Measurements from ENCODE around the gene TAS2R1.
"Not testable (repeated sequence)": the region's sequence is repeated elsewhere in the genome, so short reads cannot be mapped to it uniquely, and the experiment has no call there.

Gene TAS2R1

DNA sequence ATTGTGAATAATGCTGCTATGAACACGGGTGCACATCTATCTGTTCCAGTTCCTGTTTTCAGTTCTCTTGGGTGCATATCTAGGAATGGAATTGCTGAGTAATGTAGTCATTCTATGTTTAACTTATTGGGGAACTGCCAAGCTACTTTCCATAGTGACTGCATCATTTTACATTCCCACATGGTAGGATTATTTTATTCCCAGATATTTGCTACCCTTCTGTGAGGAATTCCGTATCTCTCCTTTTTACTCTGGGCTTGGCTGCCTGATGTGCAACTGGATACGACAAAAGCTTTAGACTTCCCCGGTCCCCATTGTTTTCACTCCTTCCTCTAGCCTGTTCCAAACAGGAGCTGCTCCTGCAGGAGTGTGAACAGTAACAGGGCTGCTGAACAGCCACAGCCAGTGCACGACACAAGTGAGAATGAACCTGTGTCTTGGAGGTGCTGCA is 7.2 kb downstream of the TAS2R1 start:
- DNase-seq = peak in 1 of 58 donors; percentile 29

DNA sequence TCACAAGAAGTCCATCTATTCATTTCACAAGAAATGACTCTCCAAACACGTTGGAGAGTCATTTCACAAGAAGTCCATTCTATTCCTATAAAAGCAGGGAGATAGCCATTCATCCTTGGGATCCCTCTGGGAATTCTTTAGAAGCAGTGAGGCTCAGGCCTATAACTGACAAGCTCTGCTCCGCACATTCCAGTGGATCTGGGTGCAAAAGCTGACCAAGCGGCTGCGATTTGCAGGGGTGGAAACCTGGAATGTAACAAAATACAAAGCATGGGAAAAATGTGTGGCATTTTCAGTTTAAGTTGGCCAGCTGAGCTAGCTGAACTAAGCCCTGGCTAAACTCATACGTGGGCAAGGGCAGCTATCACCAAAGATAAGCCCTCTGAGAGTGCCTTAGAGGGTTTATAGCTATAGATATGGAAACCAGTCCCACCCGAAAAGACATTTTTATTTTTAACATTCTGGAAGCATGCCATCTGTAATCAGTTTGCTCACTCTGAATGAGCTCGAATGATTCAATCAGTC is 8.7 kb downstream of the TAS2R1 start:
- no peak for DNase-seq

DNA sequence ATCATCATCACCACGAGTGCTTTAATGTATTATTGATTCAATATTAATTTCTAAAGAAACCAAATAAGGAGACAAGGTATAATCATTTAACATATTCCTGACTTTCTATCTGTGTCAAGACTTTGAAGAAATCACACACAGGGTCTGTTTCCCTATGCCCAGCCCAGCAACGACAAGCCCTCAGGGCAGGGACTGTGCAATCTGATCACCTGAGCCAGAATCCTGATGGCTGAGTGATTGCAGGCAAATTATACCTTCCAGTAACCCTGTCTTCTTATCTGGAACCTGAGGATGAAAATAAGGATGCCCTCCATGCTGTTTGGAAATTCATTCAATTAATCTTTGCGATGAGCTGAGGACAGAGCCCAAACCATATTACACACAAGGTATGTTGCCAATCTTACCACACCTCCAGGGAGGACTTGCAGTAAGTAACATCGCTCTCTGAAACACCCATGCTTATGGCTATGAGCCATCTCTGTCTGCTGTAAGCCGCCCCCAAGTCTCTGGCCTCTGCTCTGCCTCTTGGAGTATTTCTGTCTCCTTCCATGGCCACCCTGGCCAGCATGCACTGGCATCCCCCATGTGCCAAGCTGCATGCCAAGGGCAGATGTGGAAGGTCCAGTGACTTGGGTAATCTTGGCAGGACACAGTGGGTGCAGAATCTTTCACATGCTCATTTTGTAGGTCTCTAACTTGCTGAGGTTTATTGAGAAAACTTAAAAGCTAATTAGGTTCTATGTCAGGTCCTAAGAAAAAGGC is 10.6 kb downstream of the TAS2R1 start:
- DNase-seq = no peak

DNA sequence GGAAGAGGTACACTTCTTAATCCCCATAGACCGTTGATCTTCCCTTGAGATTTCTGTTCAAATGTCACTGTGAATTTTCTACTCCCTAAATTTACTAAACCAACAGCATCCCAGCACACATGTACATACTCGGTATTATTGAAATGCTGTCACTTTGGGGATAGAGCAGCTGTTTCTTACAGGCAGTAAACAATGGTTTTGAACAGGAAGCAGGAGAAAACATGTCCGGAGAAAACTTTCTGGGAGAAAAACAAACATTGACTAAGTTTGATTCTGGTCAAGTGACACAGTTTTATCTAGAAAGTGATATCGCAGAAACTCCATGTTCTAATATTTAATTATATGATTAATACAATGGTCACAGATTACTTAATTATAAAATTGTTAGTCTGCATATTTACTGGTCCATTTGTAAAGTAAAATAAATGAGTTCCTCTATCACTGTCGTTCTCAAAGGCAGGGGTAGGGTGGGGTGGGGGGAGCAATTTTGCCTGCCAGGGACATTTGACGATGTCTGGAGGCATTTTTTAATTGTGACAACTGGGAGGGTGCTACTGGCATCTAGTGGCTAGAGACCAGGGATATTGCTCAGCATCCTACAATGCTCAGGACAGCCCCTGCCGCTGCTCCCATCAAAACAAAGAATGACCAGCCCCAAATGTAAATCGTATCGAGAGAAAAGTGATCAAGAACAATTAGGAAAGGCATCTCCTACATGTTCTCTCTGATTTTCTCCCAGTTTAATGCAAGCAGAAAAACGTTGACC is 12.2 kb downstream of the TAS2R1 start:
- DNase-seq = no peak

DNA sequence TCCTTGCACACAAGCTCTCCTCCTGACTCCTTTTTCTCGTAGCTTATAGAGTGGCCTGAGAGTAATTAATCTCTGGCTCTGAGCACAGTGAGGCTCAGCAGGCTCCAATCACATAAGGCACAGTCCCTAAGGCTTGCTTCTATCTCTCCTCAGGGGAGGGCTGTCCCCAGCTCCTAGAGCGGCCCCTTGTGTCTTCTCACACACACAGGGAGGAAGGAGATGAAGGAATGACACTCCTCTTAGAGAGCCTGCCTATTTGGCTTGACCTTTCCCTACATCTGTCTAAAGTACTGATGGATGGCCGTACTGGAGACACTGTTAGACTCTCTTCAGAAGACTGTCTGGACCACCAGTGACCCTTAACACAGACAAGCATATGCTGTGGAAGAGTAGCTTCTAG is 12.9 kb downstream of the TAS2R1 start:
- DNase-seq = no peak

DNA sequence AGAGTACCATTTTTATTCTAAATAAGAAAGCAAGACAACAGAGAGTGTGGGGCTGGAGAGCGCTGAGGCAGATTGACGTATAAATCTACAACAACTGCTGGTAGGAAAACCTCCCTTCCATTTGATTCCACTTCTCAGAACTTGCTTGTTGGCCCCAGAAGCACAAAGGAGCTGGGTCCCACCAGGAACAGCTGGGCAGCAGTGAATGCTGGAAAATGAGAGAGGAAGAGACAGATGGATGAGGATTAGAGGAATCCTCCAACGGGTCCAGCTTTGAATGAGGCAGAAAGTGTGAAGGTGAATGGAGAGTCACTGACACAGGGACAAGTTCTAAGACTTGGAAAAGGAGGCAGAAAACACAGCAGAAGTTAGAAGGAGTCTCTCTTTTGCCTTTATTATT is 14.8 kb downstream of the TAS2R1 start:
- DNase-seq = no peak

DNA sequence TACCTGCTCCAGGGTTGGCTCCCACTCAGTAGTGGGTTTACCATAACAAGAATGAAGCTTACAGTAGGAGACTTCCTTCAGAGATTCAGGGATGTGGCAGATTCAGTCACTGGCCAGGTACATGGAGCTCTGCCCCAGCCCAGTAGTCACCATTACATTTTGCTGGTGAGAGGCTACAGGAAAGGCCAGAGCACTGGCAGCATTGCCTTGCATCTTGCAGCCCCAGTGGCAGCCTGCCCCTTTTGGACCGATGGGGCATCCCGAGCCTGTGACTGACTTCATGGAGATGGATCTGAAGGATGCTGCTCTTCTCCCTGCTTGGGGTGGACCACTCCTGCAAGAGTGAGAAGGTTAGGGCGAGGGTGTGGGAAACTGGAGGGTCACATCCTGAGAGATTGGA is 16.8 kb downstream of the TAS2R1 start:
- no peak for DNase-seq

DNA sequence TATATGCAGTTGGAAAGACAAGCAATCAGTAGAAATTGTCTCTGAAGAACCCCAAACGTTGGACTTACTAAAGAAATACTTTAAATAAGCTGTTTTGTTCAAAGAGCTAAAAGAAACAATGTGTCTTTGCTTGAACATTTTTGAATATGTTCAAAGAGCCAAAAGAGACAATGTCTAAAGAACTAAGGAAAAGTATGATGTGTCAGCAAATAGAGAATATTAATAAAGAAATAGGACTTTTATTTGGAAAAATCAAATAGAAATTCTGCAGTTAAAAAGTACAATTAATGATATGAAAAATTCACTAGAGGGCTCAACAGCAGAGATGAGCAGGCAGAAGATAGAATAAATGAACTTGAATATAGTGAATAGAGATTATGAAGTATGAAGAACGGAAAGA is 19.2 kb downstream of the TAS2R1 start:
- no peak for DNase-seq

DNA sequence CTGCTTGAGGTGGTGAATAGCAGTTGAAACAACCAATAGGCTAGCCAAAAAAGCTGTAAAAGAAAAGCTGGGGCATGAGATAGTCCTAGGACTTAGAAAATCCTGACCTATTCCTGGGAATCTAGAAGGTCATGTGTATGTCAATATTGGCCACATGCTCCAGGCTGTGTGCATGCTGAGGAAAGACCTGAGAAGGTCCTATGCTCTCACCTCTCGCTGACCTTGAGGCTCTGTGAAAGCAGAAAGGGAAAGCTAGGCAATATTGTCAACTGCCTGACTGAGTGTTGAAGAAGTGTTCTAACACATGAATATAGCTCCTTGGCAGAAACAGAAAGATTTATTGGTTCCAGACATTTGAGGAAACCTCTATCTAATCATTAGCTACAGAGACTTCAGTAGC is 19.8 kb downstream of the TAS2R1 start:
- DNase-seq = no peak

DNA sequence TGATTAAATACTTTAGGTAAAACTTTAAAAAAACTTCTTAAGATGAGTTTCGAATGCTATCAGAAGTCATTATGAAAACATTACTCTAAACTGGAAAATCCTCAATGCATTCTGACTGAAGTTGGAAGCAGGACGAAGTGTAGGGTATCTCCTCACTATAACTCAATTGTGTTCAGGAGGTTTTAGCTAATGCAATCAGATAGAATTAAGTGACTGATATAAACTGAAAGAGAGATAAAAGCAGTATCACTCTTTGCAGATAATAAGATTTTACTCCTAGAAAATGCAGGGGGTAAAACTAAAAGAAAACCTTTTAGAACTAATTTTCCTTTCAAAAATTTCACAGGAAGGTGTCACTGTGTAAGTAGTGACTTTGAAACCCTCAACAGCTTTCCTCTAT is 22.1 kb downstream of the TAS2R1 start:
- no peak for DNase-seq

DNA sequence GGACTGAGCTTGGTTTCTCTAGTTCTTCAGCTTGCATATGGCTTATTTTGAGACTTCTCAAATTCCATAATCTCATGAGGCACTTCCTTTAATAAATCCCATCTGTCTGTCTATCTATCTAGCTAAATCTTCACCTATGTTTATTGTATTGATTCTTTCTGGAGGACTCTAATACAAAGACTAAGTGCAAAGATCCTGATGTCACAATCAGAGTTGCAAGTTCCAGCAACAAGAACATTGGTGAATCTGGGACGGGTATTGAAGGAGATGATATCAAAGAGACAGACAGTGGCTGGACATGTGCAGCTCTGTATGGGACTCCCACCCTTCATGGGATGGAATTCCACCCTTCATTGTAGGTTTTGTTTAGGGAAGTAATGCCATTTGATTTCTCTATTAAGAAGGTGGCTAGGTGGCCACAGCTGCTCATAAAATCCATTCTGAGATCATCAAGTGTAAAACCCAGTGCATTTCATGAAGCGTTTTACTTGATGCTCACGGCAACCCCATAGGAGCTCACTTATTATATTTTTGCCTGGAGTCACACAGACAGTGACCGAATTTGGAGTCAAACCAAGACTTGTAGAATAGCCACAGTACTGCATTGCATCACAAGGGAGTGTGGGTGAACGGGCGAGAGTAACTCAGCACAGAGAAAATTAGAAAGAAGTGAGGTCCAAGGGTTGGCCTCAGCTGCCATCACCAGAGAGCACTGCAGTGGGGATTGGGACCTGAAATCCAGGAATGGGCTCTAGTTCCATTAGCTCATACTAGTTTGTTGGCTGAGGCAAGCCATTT is 24.9 kb downstream of the TAS2R1 start:
- no peak for DNase-seq

DNA sequence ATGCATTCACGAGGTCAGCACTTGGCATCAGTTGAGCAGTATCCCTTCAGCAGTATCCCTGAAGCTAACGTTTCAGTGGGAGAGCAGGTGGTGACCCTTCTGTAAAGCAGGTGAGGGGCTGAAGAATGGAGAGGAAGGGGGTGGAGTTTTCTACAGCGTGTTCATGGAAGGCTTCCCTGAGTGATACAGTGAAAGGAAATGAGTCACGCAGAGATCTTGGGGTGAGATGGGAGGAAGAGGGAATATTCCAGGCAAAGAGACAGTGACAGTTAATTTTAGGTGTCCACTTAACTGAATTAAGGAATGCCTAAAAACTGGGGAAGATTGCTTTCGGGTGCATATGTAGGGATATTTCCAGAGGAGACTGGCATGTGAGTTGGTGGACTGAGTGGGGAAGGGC is 25.7 kb downstream of the TAS2R1 start:
- no peak for DNase-seq

DNA sequence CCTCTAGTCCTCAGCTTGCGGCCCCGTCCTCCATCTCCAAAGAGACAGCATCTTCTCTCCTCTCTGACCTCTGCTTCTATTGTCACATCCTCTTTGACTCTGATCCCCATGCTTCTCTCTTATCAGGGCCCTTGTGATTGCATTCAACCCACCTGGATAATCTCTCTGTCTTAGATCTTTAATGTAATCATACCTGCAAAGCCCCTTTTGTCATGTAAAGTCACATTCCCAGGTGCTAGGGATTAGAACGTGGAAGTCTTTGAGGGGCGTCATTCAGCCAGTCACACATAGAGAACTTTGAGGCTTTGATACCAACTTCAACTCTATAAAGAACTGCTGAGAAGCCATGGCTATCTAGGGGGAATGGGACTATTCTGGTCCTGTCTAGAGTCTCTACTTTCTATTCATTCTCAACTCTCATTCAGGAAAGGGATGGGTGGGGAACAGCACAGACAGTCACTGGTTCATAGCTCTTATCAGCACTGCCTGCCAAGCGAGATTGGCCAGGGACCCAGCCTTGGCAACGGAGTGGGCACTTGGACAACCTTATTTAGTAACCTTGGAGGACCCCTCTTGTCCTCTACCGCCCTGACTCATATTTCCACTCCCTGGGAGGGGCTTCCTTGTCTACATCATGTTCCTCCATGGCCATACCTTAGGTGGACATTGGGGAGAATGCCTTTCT is 29.0 kb downstream of the TAS2R1 start:
- DNase-seq = no peak

DNA sequence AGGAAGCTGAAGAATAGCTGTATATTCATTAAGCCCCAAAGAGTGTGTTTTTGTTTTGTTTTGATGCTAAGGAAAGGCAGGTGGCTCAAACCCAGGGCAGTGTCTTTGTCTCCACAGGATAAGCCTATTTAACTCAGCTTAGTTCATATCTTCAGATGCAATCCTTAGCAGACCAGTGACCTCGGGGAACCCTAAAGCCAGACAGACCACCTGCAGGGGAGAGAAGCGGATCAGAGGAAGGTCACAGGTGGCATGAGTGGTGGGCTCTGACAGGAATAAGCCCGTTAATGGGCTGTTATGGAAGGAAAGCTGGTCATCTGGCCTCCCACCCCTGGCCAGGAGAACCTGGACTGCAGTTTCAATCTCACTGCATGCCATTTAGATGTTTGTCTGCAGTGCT is 30.8 kb downstream of the TAS2R1 start:
- no peak for DNase-seq

DNA sequence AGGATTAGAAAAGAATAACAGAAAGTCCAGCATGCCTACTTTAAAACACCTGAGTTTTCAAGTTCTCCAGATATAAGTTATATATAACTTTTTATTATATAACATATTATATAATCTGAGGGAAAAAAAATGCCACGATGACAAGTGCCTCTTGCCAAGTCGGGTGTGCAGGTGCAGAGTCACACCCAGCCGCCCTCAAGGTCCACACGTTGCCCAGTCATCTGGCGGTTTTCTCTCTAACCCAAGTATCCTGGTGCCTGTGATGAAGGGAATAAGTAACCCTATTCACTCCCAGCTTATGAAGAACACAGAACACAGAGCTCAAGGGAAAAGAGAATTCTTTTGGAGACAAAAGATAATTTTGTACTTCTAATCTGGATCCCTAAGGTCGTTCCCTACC is 31.8 kb downstream of the TAS2R1 start:
- DNase-seq = not testable (repeated sequence)

DNA sequence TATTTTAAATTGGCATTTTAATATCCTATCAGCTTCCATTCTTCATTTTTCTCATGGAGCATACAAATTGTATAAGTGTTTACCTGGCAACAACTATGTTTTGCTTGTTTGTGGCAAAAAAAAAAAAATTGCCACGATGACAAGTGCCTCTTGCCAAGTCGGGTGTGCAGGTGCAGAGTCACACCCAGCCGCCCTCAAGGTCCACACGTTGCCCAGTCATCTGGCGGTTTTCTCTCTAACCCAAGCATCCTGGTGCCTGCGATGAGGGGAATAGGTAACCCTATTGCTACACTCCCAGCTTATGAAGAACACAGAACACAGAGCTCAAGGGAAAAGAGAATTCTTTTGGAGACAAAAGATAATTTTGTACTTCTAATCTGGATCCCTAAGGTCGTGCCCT is 32.8 kb downstream of the TAS2R1 start:
- not testable (repeated sequence) for DNase-seq

DNA sequence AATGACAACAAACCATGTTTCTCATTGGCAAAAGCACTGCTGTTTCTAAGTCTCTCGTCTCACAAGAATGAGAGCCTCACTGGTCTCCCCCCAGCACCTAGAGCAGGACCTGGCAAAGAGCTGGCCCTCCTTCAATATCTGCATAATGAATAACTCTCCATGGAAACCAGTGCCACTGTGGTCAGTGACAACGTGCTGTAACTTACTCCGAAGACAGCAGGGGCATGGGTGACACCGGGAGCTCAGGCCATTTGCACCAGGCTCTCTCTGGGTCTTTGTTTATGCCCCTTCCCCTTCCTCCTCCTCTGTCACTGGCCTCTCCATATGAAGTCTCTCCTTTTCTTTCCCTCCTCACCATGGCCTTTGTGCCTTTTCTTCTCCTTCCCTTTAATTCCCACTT is 33.3 kb downstream of the TAS2R1 start:
- DNase-seq = no peak

DNA sequence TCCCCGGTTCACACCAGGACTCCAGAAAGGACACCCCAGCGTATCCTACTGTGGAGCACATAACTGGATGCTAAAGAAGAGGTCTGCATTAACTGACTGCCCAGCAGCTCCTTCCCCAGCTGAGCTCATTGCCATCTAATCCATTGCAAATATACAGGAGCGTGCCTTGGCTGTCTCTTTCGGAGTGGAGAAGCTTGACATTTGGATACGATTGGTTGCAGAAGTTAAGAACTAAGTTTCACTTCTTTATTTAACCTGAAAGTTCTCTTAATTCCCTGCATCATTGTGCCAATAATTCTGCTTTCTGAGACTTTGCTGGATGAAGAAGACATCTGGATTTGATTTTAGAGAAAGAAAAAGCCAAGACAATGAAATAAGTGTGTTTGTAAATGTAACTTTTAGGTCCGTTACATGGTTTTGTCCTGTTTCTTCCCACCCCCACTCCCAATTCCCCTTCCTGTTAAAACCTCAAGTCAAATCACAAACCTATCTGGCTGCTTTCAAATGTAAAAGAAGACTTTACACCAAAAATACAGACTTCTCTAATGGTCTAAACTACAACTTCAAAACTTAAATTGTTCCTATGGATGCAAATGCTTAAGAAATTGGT is 33.9 kb downstream of the TAS2R1 start:
- DNase-seq = no peak

DNA sequence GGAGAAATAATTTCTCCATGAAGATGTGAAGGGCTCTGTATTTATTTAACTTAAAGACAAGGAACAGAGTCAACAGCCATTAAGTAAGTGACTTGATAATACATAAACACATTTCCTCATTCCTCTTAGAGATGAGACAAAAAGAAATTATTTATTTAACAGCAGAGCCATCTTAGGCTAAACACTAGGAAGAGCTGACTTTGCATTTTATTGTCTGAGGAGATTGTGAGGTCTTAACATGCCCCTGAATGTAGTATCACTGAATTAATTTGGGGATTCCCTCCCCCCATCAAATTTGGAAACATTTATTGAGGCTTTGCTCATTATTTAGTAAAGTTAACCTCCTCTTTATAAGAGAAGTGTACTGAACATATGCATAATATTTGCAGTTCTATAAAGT is 35.2 kb downstream of the TAS2R1 start:
- no peak for DNase-seq

DNA sequence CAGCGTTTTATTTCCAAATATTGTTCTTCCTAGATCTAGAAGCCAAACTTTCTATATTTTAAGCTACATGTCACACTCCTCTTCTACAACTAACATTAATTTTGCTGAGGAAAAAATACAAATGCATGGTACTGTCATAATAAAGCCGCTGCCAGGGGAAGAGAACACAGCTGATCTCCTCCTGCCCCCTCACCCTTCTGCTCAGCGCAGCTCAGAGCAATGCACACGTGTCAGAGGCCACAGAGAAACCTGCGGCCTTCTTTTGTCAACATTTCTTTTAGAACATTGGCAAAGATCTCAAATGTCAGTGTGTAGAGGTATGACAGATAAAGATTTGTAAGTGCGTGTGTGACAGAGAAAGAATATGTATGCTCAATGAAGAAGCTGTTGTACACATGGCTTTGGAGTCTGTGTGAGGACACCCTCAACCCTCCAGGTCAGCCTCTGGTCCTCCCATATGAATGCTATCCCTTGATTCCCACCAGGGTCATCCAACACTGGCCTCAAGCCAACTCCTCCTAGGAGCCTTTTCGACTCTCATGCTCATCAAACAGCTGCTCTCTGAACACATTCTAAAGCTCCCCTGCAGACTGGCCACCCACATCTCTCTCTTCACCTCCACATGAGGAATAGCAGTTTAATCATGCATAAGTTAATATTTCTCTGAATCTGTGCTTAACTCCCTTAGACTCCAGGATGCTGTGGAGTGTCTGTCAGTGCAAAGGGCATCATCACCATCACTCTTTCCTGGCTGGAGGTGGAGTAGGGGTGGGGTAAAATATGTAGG is 40.9 kb downstream of the TAS2R1 start:
- peak in 2 of 58 donors; percentile 3 to 31 for DNase-seq

All from anterior cingulate cortex (tissue), 58 donors.